HG03108 (cell line): ENCODE data around the gene WHAMM.
"Not testable (repeated sequence)": the region's sequence is repeated elsewhere in the genome, so short reads cannot be mapped to it uniquely, and the experiment has no call there.

Experiments used
- ATAC-seq: cut with Tn5 transposase; IDR thresholded peaks from one replicate; pipeline ENCODE4 v1.9.1; 2021; ENCODE audit warnings: moderate library complexity; ENCODE audit not compliant: unreplicated experiment

WHAMM gene

GRCh38 chr15:82809308-82810060 is at the start of gene WHAMM:
WHAMM (plus strand) TSS chr15:82809628; CDS start chr15:82809727, 99 bp downstream.
- ATAC-seq = peak; percentile 67

DNA sequence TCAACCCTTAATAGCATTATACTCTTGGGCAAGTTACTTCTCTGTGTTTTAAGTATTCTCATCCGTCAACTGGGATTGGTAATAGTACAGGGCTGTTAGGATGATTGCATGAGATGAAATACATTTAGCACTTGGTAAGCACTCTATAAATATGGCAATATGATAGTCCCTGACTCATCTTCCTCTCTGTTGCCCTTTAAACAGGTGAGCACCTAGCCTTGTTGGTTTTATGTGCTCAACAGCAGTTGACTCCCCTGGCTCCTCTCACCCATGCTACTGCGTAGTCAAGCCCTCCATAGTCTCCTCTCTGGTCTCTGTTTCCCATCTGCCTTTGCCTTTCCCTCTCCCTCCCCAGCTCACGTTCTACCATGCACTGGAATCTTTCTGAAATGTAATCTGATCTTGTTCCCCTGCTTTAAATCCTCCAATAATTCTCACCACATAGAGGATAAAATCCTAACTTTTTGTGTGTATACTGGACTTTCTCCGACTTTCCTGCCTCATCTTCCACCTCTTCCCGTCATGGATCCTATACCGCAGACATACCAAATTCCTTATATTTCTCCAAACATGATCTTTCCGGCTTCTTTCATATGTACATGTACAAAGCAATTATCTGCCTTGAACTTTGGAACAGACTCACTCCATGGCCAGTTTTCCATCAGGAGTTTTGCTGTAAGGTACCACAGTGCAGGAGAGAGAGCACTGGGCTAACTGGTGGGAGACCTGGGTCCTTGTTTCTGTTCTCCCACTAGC is 45.9 kb upstream of the WHAMM start:
- no peak for ATAC-seq

DNA sequence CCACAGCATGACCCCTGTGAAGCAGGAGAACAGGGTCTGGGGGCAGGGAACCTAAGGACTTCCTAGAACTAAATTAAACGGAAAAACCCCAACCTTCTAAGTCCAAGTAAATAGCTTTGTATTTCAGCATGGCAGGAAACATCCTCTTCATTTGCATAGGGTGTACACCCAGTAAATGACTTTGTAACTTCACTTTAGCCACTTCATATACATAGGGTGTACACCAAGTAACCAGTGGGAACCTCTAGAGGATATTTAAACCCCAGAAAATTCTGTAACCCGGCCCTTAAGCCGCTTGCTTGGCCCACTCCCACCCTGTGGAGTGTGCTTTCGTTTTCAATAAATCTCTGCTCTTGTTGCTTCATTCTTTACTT is 45.3 kb upstream of the WHAMM start:
- ATAC-seq = no peak

- no peak for ATAC-seq
Measured at GRCh38 chr15:82764740-82765139, 44.7 kb upstream of the WHAMM start.

DNA sequence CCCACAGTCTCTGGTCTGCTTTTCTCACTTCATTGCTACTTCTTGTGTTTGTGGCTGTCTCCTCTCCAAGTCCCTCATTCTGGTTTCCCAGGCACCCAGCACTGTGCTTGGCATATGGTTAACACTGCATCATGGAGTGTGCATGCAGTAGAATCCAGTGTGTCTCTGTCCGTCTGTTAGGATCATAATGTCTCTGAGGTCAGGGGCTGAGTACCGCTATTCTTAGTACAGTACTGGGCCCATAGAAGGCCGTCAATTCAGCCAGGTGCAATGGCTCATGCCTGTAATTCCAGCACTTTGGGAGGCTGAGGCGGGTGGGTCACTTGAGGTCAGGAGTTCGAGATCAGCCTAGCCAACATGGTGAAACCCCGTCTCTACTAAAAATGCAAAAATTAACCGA is 43.2 kb upstream of the WHAMM start:
- ATAC-seq = not testable (repeated sequence)

DNA sequence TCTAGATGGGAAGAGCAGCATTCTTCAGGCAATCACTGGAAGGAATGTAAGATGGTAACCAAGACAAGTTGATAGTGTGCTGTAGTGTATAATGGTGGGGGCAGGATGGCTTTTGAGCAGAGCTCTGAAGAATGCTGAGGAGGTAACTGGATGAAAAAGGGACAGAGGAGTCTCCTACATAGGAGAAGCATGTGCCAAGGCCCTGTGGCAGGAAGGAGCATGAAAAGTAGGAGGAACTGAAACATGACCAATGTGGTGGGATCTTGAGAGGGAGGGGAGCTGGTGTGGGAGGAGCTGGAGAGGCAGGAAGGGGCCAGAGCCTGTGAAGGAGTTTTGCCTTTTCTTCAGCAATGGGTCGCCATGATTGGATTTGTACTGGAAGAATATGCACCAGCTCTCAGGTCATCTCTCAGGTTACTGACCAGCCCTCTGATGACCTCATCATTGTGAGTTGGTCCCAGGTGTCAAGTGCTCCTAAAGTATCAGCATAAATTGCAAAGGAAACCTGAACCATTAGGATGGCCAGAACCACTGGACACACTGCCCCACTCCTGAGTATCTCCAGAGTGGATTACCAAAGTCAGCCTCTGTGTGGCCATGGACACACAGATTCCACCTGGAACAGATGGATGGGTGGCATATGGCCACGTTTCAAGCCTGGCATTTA is 42.1 kb upstream of the WHAMM start:
- no peak for ATAC-seq

DNA sequence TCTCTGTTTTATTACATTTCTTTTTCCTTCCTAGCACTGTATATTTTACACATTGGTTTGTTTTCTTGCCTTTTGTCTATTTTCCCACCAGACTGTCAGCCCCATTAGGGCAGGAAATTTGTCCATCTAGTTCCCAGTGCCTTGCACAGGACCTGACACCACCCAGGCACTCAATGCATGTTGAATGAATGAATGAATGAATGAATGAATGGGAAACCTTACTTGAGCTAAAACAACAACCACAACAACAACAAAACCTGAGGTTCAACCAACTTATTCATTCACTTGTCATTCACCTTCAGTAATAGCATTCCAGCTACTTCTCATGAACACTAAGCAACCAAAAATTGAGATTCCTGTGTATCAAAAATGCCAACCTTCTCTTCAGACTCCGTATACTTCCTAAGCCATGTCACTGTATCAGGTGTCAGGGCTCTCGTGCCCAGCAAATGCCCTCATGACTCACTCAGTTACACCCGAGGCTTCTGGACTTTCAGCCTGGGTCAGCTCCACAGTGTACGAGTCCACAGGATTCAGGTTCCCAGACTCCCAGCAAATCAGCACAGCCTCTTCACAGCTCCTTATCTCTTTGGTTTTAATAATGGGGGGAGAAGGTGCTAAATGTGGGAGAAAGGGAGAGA is 40.9 kb upstream of the WHAMM start:
- ATAC-seq = no peak

GRCh38 chr15:82771789-82772607 is 37.4 kb upstream of the WHAMM start:
- no peak for ATAC-seq

DNA sequence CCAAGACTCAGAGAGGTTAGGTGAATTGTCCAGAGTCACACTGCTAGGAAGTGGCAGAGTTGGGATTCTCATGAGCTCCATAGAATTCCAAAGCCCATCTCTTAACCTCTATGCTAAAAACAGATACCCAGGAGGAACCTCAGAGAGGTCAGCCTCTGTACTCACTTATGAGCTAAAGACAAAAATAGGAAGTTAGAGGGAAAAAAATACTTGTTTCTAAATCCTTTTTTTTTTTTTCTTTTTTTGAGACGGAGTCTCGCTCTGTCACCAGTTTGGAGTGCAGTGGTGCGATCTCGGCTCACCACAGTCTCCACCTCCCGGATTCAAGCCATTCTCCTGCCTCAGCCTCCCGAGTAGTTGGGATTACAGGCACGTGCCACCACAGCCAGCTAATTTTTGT is 34.9 kb upstream of the WHAMM start:
- no peak for ATAC-seq

- no peak for ATAC-seq
Measured at GRCh38 chr15:82778755-82779154, 30.7 kb upstream of the WHAMM start.

DNA sequence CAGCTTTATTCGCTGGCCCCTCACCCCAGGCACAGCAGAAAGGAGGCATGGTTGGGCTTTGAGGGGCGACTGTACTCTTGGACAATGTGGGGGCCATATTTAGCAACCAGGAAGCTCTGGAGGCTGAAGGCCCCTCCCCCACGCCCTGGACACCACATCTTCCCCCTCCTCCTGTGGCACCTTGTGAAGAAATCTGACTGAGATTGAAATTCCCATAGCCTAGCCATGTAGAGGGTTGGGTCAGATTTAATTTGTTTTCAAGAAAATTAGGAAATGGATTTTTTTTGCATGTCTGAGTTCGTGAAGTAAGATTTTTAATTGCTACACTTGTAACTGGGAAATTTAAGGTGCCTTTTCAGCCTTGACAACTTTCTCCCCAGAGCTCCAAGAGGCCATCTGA is 28.1 kb upstream of the WHAMM start:
- ATAC-seq = no peak

DNA sequence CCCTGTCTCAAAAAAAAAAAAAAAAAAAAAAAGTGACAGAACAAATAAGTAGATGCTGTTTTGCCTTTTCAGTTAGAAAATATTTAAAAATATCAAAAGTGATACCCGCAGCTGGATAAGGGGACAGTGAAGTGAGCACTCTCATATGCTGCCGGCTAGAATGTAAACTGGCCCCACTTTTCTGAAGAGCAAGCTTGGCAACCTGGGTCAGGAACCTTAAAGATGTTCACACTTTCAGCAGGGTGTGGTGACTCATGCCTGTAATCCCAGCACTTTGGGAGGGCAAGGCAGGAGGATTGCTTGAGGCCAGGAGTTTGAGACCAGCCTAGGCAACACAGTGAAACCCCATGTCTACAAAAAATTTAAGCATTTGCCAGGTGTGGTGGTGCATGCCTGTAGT is 20.9 kb upstream of the WHAMM start:
- ATAC-seq = no peak

DNA sequence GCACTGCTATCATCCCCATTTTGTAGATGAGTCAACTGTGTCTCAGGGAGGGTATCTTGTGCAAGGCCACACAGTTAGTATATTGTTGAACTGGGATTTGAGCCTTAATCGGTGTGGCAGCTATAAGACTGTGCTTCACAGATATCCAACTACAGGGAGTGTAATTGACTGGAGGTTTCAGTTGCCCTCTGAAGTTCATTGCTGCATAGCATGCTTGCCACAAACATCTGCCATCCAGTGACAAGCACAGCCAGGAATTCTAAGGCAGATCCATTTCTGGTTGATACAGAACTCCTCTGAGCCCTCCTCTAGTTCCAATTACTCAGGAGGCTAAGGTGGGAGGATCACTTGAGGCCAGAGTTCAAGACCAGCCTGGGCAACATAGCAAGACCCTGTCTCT is 19.9 kb upstream of the WHAMM start:
- ATAC-seq = no peak

DNA sequence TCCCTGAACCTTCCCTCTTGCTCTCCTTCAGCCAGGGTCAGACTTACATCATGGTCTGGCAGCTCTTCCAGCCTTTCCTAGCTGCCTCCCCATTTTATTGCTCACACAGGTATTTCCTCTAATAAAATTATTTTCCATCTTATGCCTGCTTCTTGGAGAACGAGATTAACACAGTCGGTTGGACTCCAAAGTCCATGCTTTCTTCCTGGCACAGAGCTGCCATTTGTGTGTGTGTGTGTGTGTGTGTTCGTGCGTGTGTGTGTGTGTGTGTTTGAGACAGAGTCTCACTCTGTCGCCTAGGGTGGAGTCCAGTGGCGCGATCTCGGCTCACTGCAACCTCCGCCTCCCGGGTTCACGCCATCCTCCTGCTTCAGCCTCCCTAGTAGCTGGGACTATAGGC is 19.1 kb upstream of the WHAMM start:
- no peak for ATAC-seq

DNA sequence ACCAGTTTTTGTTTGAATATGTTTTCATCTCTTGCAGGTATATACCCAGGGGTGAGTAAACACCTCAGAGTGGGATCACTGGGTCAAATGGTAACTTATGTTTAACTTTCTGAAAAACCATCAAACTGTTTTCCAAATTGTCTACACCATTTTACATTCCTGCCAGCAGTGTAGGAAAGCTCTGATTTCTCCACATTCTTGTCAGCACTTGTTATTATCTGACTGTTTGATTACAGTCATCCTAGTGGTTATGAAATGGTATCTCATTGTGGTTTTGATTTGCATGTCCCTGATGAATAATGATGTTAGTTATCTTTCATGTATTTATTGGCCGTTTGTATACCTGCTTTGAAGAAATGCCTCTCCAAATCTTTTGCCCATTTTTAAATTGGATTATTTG is 17.4 kb upstream of the WHAMM start:
- ATAC-seq = no peak

- no peak for ATAC-seq
Measured at GRCh38 chr15:82793737-82794136, 15.7 kb upstream of the WHAMM start.

- ATAC-seq = no peak
Measured at GRCh38 chr15:82798104-82798503, 11.3 kb upstream of the WHAMM start.

DNA sequence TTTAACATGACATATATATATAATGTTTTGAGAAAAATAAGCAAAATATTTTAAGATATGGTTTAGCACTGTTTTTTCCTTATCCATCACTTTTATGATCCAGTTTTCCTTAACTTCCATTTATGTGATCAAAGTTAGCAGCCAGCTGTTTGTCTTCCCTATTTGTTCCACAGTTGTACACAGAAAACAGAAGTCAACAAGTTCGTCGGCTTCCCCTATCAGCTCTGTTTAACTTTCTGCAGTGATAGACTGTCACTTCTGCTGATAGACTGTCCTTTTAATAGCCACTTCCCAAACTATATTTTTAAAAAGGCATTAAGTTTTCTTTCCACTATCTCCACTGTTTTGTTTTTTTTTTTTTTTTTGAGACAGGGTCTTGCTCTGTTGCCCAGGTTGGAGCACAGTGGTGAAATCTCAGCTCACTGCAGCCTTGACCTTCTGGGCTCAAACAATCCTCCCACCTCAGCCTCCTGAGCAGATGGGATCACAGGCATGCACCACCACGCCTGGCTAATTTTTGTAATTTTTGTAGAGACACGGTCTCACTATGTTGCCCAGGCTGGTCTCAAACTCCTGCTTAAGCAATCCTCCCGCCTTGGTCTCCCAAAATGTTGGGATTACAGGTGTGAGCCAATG is 10.8 kb upstream of the WHAMM start:
- ATAC-seq = no peak

DNA sequence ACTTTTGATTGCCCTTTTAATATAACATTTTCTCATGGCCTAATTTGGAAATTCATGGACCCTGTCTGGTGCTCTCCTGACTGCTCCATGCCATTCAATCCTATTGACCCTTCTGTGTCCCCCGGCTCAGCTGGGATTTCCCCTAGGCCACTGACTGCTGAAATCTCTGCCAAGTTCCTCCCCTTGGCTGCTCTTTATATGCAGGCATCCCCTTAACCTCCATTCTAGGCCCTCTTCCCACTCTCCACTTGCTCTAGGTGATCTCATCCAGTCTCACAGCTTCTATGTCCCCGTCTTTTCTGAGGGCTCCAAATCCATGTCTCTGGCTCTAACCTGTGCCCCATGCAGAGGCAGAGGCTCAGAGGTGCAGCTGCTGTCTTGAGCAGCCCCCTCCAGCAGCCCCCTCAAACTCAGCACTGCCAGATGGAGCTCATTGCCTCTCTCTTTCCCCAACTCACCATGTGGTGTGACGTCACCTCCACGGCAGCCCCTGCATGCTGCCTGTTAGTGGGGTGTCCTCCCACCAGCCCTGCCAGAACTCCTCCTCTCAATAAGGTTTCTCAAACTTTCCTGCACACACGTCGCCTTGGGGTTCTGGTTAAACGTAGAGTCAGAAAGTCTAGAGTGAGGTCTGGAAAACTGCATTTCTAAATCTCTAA is 10.1 kb upstream of the WHAMM start:
- ATAC-seq = no peak

- ATAC-seq = no peak
Measured at GRCh38 chr15:82802497-82802896, 6.9 kb upstream of the WHAMM start.
